IMR-90 (cell line): ENCODE measurements around the gene AGXT. TPM values are rescaled to one million over a fixed set of nuclear protein-coding genes. Genes with fewer than 3 reads are reported as not detected.

ENCODE experiments used
- ATAC-seq: fragments of 200-7000 bp; cut with Tn5 transposase; 2 replicates; pipeline ENCODE4 v1.9.1; 2020; ENCODE audit warnings: low read depth, mild to moderate bottlenecking, moderate library complexity
- BruUV-seq: library from RNA; stranded (reverse); fragments of 400-500 nt; replicated peaks from 2 replicates; lab custom pipeline; 2021; lab: Mats Ljungman, UMichigan
- CTCF ChIA-PET: fragments of 300-600 bp; formaldehyde crosslinking; extraction: SDS; loops from one replicate; lab custom pipeline; 2021; ENCODE audit warnings: antibody characterized with exemption; lab: Yijun Ruan, JAX
- POLR2A ChIA-PET: fragments of 300-600 bp; sonication (Branson Sonifier 250); formaldehyde crosslinking; loops from one replicate; lab custom pipeline; 2022; ENCODE audit warnings: antibody characterized with exemption; ENCODE audit not compliant: unreplicated experiment; lab: Charles Lee
- DNase-seq: peaks from one replicate; pipeline ENCODE4 v3.0.0; 2013
- H2AFZ ChIP-seq: replicated peaks from 2 replicates; pipeline ENCODE3; 2013; ENCODE audit warnings: low read length, mild to moderate bottlenecking; ENCODE audit not compliant: poor library complexity
- H2AK5ac ChIP-seq: 2 replicates; pipeline ENCODE4 v1.6.1; 2013; ENCODE audit warnings: low read depth, low read length, inconsistent platforms
- H2AK9ac ChIP-seq: replicated peaks from 2 replicates; pipeline ENCODE3; 2013; ENCODE audit warnings: mild to moderate bottlenecking, low read depth, low read length, moderate library complexity; ENCODE audit not compliant: poor library complexity
- H2BK120ac ChIP-seq: 2 replicates; pipeline ENCODE4 v1.6.1; 2013; ENCODE audit warnings: low read depth, low read length, inconsistent platforms
- H2BK15ac ChIP-seq: 3 replicates; pipeline ENCODE4 v1.6.1; 2013; ENCODE audit warnings: low read depth, low read length, inconsistent platforms
- H2BK20ac ChIP-seq: 2 replicates; pipeline ENCODE4 v1.6.1; 2013; ENCODE audit warnings: low read depth, mild to moderate bottlenecking, inconsistent platforms, low read length, moderate library complexity
- H2BK5ac ChIP-seq: 2 replicates; pipeline ENCODE4 v1.6.1; 2013; ENCODE audit warnings: mild to moderate bottlenecking, low read depth, low read length, inconsistent platforms; ENCODE audit not compliant: poor library complexity, severe bottlenecking
- H3K14ac ChIP-seq: replicated peaks from 2 replicates; pipeline ENCODE4 v1.6.1; 2013; ENCODE audit warnings: low read depth, low read length, inconsistent platforms
- H3K18ac ChIP-seq: 2 replicates; pipeline ENCODE4 v1.6.1; 2013; ENCODE audit warnings: low read depth, low read length, control low read depth
- H3K23ac ChIP-seq: 2 replicates; pipeline ENCODE4 v1.6.1; 2013; ENCODE audit warnings: low read depth, low read length, inconsistent platforms
- H3K27ac ChIP-seq: 2 replicates; pipeline ENCODE4 v1.5.1; 2013; ENCODE audit warnings: mild to moderate bottlenecking, control low read depth, low read length; ENCODE audit not compliant: insufficient read depth
- H3K27me3 ChIP-seq: 2 replicates; pipeline ENCODE4 v1.6.1; 2013; ENCODE audit warnings: low read length; ENCODE audit not compliant: control insufficient read depth, insufficient read depth
- H3K36me3 ChIP-seq: 2 replicates; pipeline ENCODE4 v1.6.1; 2013; ENCODE audit warnings: low read length, mixed read lengths; ENCODE audit not compliant: control insufficient read depth, insufficient read depth
- H3K4ac ChIP-seq: 2 replicates; pipeline ENCODE4 v1.6.1; 2013; ENCODE audit warnings: low read depth, low read length, inconsistent platforms
- H3K4me1 ChIP-seq: 2 replicates; pipeline ENCODE4 v1.6.1; 2013; ENCODE audit warnings: low read length, mixed read lengths; ENCODE audit not compliant: control insufficient read depth, insufficient read depth
- H3K4me2 ChIP-seq: 2 replicates; pipeline ENCODE4 v1.6.1; 2013; ENCODE audit warnings: low read depth, mild to moderate bottlenecking, control low read depth, low read length, moderate library complexity
- H3K4me3 ChIP-seq: 2 replicates; pipeline ENCODE4 v1.5.1; 2013; ENCODE audit warnings: low read depth, mild to moderate bottlenecking, control low read depth, low read length, moderate library complexity; ENCODE audit not compliant: insufficient read depth
- H3K56ac ChIP-seq: 2 replicates; pipeline ENCODE4 v1.6.1; 2013; ENCODE audit warnings: low read length, inconsistent platforms; ENCODE audit not compliant: insufficient read depth; ENCODE audit errors: extremely low read depth
- H3K79me1 ChIP-seq, 2 experiments: 2 replicates each; pipeline ENCODE4 v1.6.1; 2013; ENCODE audit warnings: low read length in 2 of 2, inconsistent platforms in 1 of 2, low read depth in 1 of 2
- H3K9ac ChIP-seq: 2 replicates; pipeline ENCODE4 v1.6.1; 2013; ENCODE audit warnings: low read depth, low read length, control low read depth
- H3K9me1 ChIP-seq: 2 replicates; pipeline ENCODE4 v1.6.1; 2013; ENCODE audit warnings: low read length, inconsistent platforms; ENCODE audit not compliant: insufficient read depth
- H3K9me3 ChIP-seq: 2 replicates; pipeline ENCODE4 v1.6.1; 2013; ENCODE audit warnings: low read length; ENCODE audit not compliant: control insufficient read depth, insufficient read depth
- H4K20me1 ChIP-seq: 2 replicates; pipeline ENCODE4 v1.6.1; 2013; ENCODE audit warnings: low read length, inconsistent platforms; ENCODE audit not compliant: insufficient read depth
- H4K5ac ChIP-seq: 2 replicates; pipeline ENCODE4 v1.6.1; 2013; ENCODE audit warnings: mild to moderate bottlenecking, low read depth, low read length, control low read depth
- H4K8ac ChIP-seq, 2 experiments: 2 replicates each; pipeline ENCODE4 v1.6.1; 2013; ENCODE audit warnings: low read depth in 2 of 2, low read length in 2 of 2, control low read depth in 1 of 2, inconsistent platforms in 1 of 2
- H4K91ac ChIP-seq: 2 replicates; pipeline ENCODE4 v1.6.1; 2013; ENCODE audit warnings: low read depth, low read length, inconsistent platforms; ENCODE audit not compliant: insufficient read depth
- BHLHE40 ChIP-seq: fragments of 150-350 bp; IDR thresholded peaks from 2 replicates; pipeline ENCODE4 v1.6.1; 2016; ENCODE audit warnings: mild to moderate bottlenecking, low read depth, low read length
- CEBPB ChIP-seq: IDR thresholded peaks from 2 replicates; pipeline ENCODE4 v1.6.1; 2012; ENCODE audit warnings: low read depth, low read length, improper control_type of control experiment
- CHD1 ChIP-seq: IDR thresholded peaks from 2 replicates; pipeline ENCODE4 v1.6.1; 2012; ENCODE audit warnings: low read depth, low read length, improper control_type of control experiment
- FOS ChIP-seq: fragments of 150-350 bp; IDR thresholded peaks from 2 replicates; pipeline ENCODE4 v1.6.1; 2016; ENCODE audit warnings: low read depth, low read length
- MAFK ChIP-seq: IDR thresholded peaks from 2 replicates; pipeline ENCODE4 v1.6.1; 2012; ENCODE audit warnings: low read depth, low read length, improper control_type of control experiment
- MAZ ChIP-seq: IDR thresholded peaks from 2 replicates; pipeline ENCODE4 v1.6.1; 2012; ENCODE audit warnings: low read depth, mild to moderate bottlenecking, low read length, improper control_type of control experiment, moderate library complexity, borderline replicate concordance
- MXI1 ChIP-seq: IDR thresholded peaks from 2 replicates; pipeline ENCODE4 v1.6.1; 2012; ENCODE audit warnings: low read depth, mild to moderate bottlenecking, low read length, moderate library complexity, borderline replicate concordance
- POLR2A ChIP-seq: IDR thresholded peaks from 2 replicates; pipeline ENCODE4 v1.6.1; 2012; ENCODE audit warnings: mild to moderate bottlenecking, low read depth, low read length
- RAD21 ChIP-seq: IDR thresholded peaks from 2 replicates; pipeline ENCODE4 v1.6.1; 2012; ENCODE audit warnings: low read length, improper control_type of control experiment
- RCOR1 ChIP-seq: IDR thresholded peaks from 2 replicates; pipeline ENCODE4 v1.6.1; 2012; ENCODE audit warnings: mild to moderate bottlenecking, low read length, improper control_type of control experiment; ENCODE audit not compliant: insufficient replicate concordance
- RFX5 ChIP-seq: IDR thresholded peaks from 2 replicates; pipeline ENCODE4 v1.8.0; 2012; ENCODE audit warnings: low read depth, mild to moderate bottlenecking, low read length, moderate library complexity
- WGBS, 2 experiments: methylation state at CpG; one replicate each; pipeline versions ENCODE4 v1.1.5 to v1.1.7; 2013; ENCODE audit warnings: missing lambda C conversion rate in 2 of 2; ENCODE audit not compliant: insufficient read length in 1 of 2; ENCODE audit errors: extremely low coverage in 2 of 2; 5-methylcytosine and 5-hydroxymethylcytosine counted together
- dilution Hi-C: fragments of 300-500 bp; cut with HindIII; formaldehyde crosslinking; loops from one replicate; pipeline ENCODE4 v1.14.3; 2018; ENCODE audit warnings: low sequenced_read_pairs; ENCODE audit not compliant: unreplicated experiment
- in situ Hi-C: fragments of 300-500 bp; cut with MboI; formaldehyde crosslinking; loops from 3 replicates; pipeline ENCODE4 v1.14.3; 2019; ENCODE audit warnings: low sequenced_read_pairs, inconsistent platforms, mixed read lengths
- intact Hi-C: fragments of 100-400 bp; cut with micrococcal nuclease; formaldehyde crosslinking; loops from 2 replicates; pipeline ENCODE4 v1.10.0; 2022
- polyA plus RNA-seq, 3 experiments: library from polyadenylated mRNA; depleted of rRNA; stranded (reverse); fragments of >200 nt; gene quantifications; 2 replicates each; pipeline ENCODE4 v1.2.3, GENCODE V29; 2012; ENCODE audit warnings: low replicate concordance in 1 of 3
- total RNA-seq: library from RNA; depleted of rRNA; stranded (reverse); fragments of >200 nt; gene quantifications from 2 replicates; pipeline ENCODE4 v1.2.3, GENCODE V29; 2012
- TF ChIP-seq, protein P1 (sequence below): fragments of 150-350 bp; IDR thresholded peaks from 2 replicates; pipeline ENCODE4 v1.6.1; 2017; ENCODE audit warnings: mild to moderate bottlenecking, antibody characterized with exemption, low read length, low read depth
- TF ChIP-seq, protein P2 (sequence below): fragments of 150-350 bp; IDR thresholded peaks from 2 replicates; pipeline ENCODE4 v1.6.1; 2016; ENCODE audit warnings: low read depth, mild to moderate bottlenecking, low read length, moderate library complexity, borderline replicate concordance
- TF ChIP-seq, protein P3 (sequence below): conservative IDR thresholded peaks from 2 replicates; pipeline ENCODE4 v1.5.1; 2012; ENCODE audit warnings: mild to moderate bottlenecking, low read depth, low read length, improper control_type of control experiment

Gene AGXT
- total and polyA plus RNA-seq, 2 of the 4 experiments (the other 2 are of a cell fraction): not detected

DNA sequence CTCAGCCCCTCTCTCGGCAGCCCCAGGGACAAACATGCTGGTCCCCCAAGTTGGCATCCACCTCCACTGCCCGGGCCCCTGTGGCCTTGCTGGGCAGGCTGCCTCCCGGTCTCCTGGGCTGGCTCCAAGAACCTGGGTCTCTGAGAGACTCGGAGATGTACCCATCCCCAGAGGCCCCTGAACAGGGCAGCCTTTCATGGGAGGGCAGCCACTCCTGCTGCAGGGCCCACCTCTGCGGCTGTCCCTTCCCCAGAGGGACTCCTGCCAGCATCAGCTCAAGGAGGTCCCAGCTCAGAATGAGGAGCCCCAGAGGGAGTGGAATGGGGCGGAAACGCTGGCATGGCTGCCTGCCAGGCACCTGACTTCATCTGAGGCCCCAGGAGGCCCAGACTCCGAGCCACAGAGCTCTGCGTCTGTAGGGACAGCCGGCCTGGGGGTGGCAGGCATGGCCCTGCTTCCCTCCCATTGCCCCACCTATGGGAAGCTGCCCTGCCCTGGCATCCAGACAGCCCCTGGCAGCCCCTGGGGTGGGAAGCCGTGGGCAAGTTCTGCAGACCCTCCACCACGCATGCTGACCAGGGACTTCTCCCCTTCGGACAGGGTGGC is 36.7 kb downstream of the AGXT start:
- intact Hi-C loops (no loop called here), dilution Hi-C loops (no loop called here), in situ Hi-C loops (no loop called here)
- ATAC-seq (no peak), DNase-seq (no peak)
- no peaks in the 10 kb centered on the region for H3K79me1 ChIP-seq
- H2AFZ ChIP-seq: no peak overlapping the region
- no TSS peak for BruUV-seq
- H4K8ac ChIP-seq: no peak overlapping the region
- TF ChIP-seq, protein P1, sequence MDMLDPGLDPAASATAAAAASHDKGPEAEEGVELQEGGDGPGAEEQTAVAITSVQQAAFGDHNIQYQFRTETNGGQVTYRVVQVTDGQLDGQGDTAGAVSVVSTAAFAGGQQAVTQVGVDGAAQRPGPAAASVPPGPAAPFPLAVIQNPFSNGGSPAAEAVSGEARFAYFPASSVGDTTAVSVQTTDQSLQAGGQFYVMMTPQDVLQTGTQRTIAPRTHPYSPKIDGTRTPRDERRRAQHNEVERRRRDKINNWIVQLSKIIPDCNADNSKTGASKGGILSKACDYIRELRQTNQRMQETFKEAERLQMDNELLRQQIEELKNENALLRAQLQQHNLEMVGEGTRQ: no peak
- TF ChIP-seq CEBPB (no peak), CHD1 (no peak), FOS (no peak), MAZ (no peak), RFX5 (no peak), MAFK (no peak), BHLHE40 (no peak), RAD21 (no peak), POLR2A (no peak), MXI1 (no peak), RCOR1 (no peak)
- TF ChIP-seq, protein P2, sequence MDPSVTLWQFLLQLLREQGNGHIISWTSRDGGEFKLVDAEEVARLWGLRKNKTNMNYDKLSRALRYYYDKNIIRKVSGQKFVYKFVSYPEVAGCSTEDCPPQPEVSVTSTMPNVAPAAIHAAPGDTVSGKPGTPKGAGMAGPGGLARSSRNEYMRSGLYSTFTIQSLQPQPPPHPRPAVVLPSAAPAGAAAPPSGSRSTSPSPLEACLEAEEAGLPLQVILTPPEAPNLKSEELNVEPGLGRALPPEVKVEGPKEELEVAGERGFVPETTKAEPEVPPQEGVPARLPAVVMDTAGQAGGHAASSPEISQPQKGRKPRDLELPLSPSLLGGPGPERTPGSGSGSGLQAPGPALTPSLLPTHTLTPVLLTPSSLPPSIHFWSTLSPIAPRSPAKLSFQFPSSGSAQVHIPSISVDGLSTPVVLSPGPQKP: no peak
- TF ChIP-seq, protein P3, sequence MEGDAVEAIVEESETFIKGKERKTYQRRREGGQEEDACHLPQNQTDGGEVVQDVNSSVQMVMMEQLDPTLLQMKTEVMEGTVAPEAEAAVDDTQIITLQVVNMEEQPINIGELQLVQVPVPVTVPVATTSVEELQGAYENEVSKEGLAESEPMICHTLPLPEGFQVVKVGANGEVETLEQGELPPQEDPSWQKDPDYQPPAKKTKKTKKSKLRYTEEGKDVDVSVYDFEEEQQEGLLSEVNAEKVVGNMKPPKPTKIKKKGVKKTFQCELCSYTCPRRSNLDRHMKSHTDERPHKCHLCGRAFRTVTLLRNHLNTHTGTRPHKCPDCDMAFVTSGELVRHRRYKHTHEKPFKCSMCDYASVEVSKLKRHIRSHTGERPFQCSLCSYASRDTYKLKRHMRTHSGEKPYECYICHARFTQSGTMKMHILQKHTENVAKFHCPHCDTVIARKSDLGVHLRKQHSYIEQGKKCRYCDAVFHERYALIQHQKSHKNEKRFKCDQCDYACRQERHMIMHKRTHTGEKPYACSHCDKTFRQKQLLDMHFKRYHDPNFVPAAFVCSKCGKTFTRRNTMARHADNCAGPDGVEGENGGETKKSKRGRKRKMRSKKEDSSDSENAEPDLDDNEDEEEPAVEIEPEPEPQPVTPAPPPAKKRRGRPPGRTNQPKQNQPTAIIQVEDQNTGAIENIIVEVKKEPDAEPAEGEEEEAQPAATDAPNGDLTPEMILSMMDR: no peak
- no peaks in the 10 kb centered on the region for H3K9me1 ChIP-seq
- no peak overlapping the region for H2BK120ac ChIP-seq
- 81% methylated on average over 5 of the region's 13 CpGs; no CpG with 5 or more reads in 1 of the 2 experiments for WGBS, 2 experiments
- H3K27ac ChIP-seq: no peak overlapping the region
- H2BK5ac ChIP-seq: no peak overlapping the region
- H3K18ac ChIP-seq: no peak overlapping the region
- H3K23ac ChIP-seq: no peak overlapping the region
- H4K91ac ChIP-seq: no peak overlapping the region
- H2BK20ac ChIP-seq: no peak overlapping the region
- no peak overlapping the region for H3K4ac ChIP-seq
- H3K4me1 ChIP-seq: no peaks in the 10 kb centered on the region
- POLR2A ChIA-PET: no interaction called here
- H3K27me3 ChIP-seq: peaks cover 8% of the 10 kb centered on the region; the same call in 1 of the 2 replicates
- H4K5ac ChIP-seq: no peak overlapping the region
- CTCF ChIA-PET: no interaction called here
- no peak overlapping the region for H3K14ac ChIP-seq
- H3K9me3 ChIP-seq: no peaks in the 10 kb centered on the region
- no peak overlapping the region for H2AK9ac ChIP-seq
- H3K9ac ChIP-seq: no peak overlapping the region
- H3K4me3 ChIP-seq: no peak overlapping the region
- H3K4me2 ChIP-seq: no peak overlapping the region
- H2AK5ac ChIP-seq: no peak overlapping the region
- no peaks in the 10 kb centered on the region for H4K20me1 ChIP-seq
- no peaks in the 10 kb centered on the region for H3K36me3 ChIP-seq
- no peak overlapping the region for H3K56ac ChIP-seq
- no peak overlapping the region for H2BK15ac ChIP-seq
